Measurements from ENCODE around the gene TRMT10C. TPM values are rescaled to one million over a fixed set of nuclear protein-coding genes. Genes with fewer than 3 reads are reported as not detected.

Gene TRMT10C
- 46.0 and 62.7 TPM in 2 replicates for total RNA-seq (2014; rRNA removed; shearing (Covaris generic))

DNA sequence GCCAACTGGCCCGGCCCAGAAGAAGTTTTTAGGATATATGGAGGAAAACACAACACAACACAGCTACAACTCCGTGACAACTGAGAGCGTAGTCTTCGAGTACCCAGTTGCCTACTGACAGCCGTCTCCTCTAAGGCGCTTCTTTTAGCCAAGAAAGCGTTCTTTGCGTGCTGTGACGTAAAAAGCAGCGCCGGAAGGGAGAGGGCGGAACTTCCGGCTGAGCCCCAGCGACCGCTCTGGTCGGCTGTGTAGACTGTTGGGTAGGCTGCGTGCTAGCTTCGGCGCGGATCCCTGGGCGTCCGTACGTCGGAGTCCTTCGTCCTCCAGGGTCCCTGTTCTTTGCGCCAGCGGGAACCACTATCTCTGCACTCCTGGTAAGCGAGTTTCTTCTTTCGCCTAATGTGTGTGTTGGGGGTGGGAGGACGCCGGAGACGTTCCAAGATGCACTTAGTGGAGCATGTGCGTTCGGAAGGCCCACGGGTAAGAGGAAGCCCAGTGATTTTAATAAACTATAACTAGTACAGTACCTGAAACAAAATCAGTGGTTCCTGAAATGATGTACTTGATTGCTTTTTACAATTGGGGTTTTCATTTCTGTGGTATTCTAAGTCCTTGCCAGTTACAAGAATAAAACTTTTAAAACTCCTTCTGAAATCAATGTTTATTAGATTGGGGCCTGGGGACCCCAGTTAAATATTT, at the start of gene TRMT10C:
TSS of gene TRMT10C (plus strand) at position 239 of the 699 bp plus-strand sequence. CDS start 2,914 bp downstream, outside the sequence.

DNA sequence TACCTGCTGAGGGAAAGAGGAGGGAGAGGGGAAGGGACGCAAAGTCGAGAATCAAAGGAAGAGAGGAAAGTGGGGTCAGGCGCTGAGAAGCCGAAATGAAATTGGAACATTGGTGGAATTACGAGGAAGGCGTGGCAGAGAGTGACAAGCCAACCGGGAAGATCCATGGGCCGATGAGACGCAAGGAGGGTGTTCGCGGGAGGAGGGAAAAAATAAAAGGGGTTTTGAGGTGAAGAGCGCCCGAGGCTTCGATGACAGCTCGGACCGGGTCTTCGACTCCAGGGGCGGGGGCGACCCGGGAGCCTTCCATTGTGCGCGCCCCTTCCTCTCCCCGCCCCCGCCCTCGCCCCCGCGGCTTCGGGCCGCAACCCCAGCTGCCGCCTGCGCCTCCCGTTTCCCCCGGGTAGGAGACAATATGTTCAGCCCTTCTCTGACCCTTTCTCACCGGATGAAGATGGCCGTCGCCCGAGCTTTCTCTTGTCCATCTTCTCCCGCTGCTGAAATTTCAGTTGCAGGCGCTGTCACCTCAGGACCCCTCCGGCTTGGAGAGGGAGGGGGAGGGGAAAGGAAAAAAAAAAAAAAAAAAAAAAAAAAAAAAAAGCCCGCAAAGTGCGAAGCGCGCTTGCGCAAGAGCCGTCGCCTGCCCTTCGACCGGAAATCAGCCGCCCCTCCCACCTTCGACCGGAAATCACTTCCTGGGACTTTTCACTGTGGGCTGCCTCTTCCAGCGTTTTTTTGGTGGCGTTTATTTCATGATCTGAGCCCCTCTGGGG, 48.8 kb upstream of the TRMT10C start, which contains the start of gene SENP7:
TSS of gene SENP7 (minus strand) at position 567 of the 773 bp plus-strand sequence. CDS start at position 485, 82 bp downstream.

DNA sequence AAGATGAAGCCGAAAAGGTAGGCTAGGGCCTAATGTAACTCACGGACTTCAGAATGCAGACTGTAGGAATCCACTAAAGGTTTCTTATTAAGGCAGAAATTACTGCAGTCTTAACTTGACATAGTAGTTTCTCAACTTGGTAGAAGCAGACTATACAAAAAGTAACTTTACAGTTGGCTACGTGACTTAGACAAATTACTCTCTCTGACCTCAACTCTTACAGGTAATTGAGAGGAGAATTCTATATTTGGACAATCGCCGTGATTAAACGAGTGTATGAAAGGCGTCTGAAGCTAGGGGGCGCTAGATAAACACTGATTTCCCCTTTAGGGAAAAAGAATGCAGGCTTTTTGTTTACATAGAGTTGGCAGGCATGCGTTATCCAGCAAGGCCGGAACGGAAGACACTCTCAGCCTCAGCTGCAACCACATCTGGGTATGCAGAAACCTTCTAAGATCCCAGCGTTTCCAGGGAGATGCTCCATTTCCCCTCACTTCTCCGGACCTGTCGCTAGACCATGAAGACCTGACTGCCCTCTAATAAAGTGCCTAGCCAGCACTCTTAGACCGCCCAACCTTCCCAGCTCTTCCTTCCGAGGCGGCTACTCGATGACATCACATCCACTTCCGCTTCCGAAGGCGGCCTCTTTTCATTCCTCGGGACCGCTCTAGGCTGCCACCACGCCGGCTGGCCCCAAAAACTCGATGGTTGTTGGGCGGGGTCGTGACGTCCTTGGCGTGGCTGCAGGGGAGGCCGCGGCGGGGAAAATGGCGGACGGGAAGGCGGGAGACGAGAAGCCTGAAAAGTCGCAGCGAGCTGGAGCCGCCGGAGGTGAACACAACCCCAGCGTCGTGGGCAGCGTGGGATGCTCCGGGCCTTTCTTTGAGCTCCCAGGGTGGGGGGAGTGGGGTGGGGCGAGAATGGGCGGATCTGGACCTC, 12.1 kb downstream of the TRMT10C start, which contains the start of gene PCNP:
TSS of gene PCNP (plus strand) at position 732 of the 939 bp plus-strand sequence. CDS start at position 768, 36 bp downstream.

Small RNAs within 50 kb of the gene (small RNA-seq; reads per million reads assigned to genes)
- gene RNU6-1256P, result not detected

Other genes starting within 250 kb of the TRMT10C start
- gene IMPG2, start 241.3 kb upstream of the TRMT10C start, total RNA-seq (2014; rRNA removed; shearing (Covaris generic)), result 0.04 and 0.05 TPM in 2 replicates
- 6.3 and 7.7 TPM in 2 replicates for gene SENP7, start 48.7 kb upstream of the TRMT10C start, total RNA-seq (2014; rRNA removed; shearing (Covaris generic))
- gene PCNP, start 12.3 kb downstream of the TRMT10C start, total RNA-seq (2014; rRNA removed; shearing (Covaris generic)), result 59.0 and 62.9 TPM in 2 replicates
- gene ZBTB11, start 115.3 kb downstream of the TRMT10C start, total RNA-seq (2014; rRNA removed; shearing (Covaris generic)), result 18.0 and 20.9 TPM in 2 replicates
- gene RPL24, start 124.8 kb downstream of the TRMT10C start, total RNA-seq (2014; rRNA removed; shearing (Covaris generic)), result 4,417 and 4,751 TPM in 2 replicates
- gene CEP97, start 162.7 kb downstream of the TRMT10C start, total RNA-seq (2014; rRNA removed; shearing (Covaris generic)), result 11.7 and 15.3 TPM in 2 replicates
- 5.7 and 7.5 TPM in 2 replicates for gene NXPE3, start 217.3 kb downstream of the TRMT10C start, total RNA-seq (2014; rRNA removed; shearing (Covaris generic))